Endodermal cell (in vitro differentiated cells): ENCODE measurements around the gene LAMA2. TPM values are rescaled to one million over a fixed set of nuclear protein-coding genes. Genes with fewer than 3 reads are reported as not detected.

ENCODE experiments used
- DNase-seq: peaks from one replicate; pipeline ENCODE4 v3.0.0-alpha.2; 2017
- H3K27ac ChIP-seq: 2 replicates; pipeline ENCODE4 v1.5.1; 2013; ENCODE audit warnings: mild to moderate bottlenecking, low read depth, low read length, moderate library complexity
- H3K27me3 ChIP-seq: 2 replicates; pipeline ENCODE4 v1.6.1; 2013; ENCODE audit warnings: mild to moderate bottlenecking, low read length, moderate library complexity; ENCODE audit not compliant: insufficient read depth, control insufficient read depth, poor library complexity, severe bottlenecking
- H3K36me3 ChIP-seq: 2 replicates; pipeline ENCODE4 v1.7.0; 2013; ENCODE audit warnings: mild to moderate bottlenecking, low read length, moderate library complexity; ENCODE audit not compliant: control insufficient read depth, insufficient read depth
- H3K4me1 ChIP-seq: one replicate; pipeline ENCODE4 v1.7.0; 2013; ENCODE audit warnings: low read length; ENCODE audit not compliant: control insufficient read depth, insufficient read depth
- H3K4me3 ChIP-seq: 2 replicates; pipeline ENCODE4 v1.5.1; 2013; ENCODE audit warnings: mild to moderate bottlenecking, low read length, moderate library complexity
- H3K9ac ChIP-seq: 2 replicates; pipeline ENCODE4 v1.6.1; 2013; ENCODE audit warnings: mild to moderate bottlenecking, low read length, moderate library complexity; ENCODE audit not compliant: poor library complexity, severe bottlenecking; ENCODE audit errors: extremely low read depth
- H3K9me3 ChIP-seq: 2 replicates; pipeline ENCODE4 v1.6.1; 2013; ENCODE audit warnings: mild to moderate bottlenecking, low read length, moderate library complexity; ENCODE audit not compliant: control insufficient read depth
- H3K27ac Mint-ChIP-seq: 2 replicates; pipeline ENCODE4 v1.8.0; 2020; ENCODE audit warnings: mixed read lengths
- H3K27me3 Mint-ChIP-seq: 2 replicates; pipeline ENCODE4 v1.8.0; 2021; ENCODE audit warnings: mild to moderate bottlenecking, mixed read lengths; ENCODE audit not compliant: insufficient read depth
- H3K36me3 Mint-ChIP-seq: 2 replicates; pipeline ENCODE4 v1.8.0; 2020; ENCODE audit warnings: low read depth, mixed read lengths
- H3K4me1 Mint-ChIP-seq: 2 replicates; pipeline ENCODE4 v1.8.0; 2020; ENCODE audit warnings: mixed read lengths
- H3K4me3 Mint-ChIP-seq: 2 replicates; pipeline ENCODE4 v1.8.0; 2020; ENCODE audit warnings: mild to moderate bottlenecking, moderate library complexity, mixed read lengths
- H3K9me3 Mint-ChIP-seq: 2 replicates; pipeline ENCODE4 v1.8.0; 2020; ENCODE audit warnings: mild to moderate bottlenecking, mixed read lengths
- CTCF ChIP-seq: fragments of 200-600 bp; sonication (generic); conservative IDR thresholded peaks from 2 replicates; pipeline ENCODE4 v1.5.0; 2021; ENCODE audit warnings: antibody characterized with exemption, mild to moderate bottlenecking
- WGBS, 2 experiments: methylation state at CpG; one replicate each; pipeline versions ENCODE4 v1.1.5 to v1.1.7; 2013; ENCODE audit warnings: missing lambda C conversion rate in 2 of 2, mixed read lengths in 1 of 2; ENCODE audit not compliant: insufficient coverage in 1 of 2, insufficient read length in 1 of 2; 5-methylcytosine and 5-hydroxymethylcytosine counted together
- total RNA-seq, 2 donors: library from RNA; stranded (reverse); fragmentation: NEBNext Ultra II Directional in 1 of 2; extraction: Animal tissue kit (Norgen Biotek cat#: 25700) in 1 of 2; gene quantifications; 2 replicates in 1 of 2; 3 replicates in 1 of 2; pipeline ENCODE4 v1.2.1, GENCODE V29; 2021

Gene LAMA2
- total RNA-seq, 2 donors from 2014 or later, result 2.3 to 4.1 TPM

GRCh38 chr6:129112591-129112990, 229.7 kb downstream of the LAMA2 start:
- H3K4me1 Mint-ChIP-seq, result no peaks in the 10 kb centered on the region
- no peaks in the 10 kb centered on the region for H3K36me3 Mint-ChIP-seq
- H3K9me3 Mint-ChIP-seq, result no peaks in the 10 kb centered on the region
- H3K9me3 ChIP-seq, result no peaks in the 10 kb centered on the region
- no peak for TF ChIP-seq CTCF
- H3K36me3 ChIP-seq, result no peaks in the 10 kb centered on the region
- H3K27ac Mint-ChIP-seq, result no peak overlapping the region
- H3K4me3 ChIP-seq, result no peak overlapping the region
- H3K4me1 ChIP-seq, result no peaks in the 10 kb centered on the region
- H3K9ac ChIP-seq, result no peak overlapping the region
- H3K27me3 Mint-ChIP-seq, result no peaks in the 10 kb centered on the region
- no peak overlapping the region for H3K27ac ChIP-seq
- H3K27me3 ChIP-seq, result no peaks in the 10 kb centered on the region
- H3K4me3 Mint-ChIP-seq, result no peak overlapping the region
- DNase-seq, result no peak

- Mint-ChIP-seq H3K4me3 (no peak overlapping the region), H3K27ac (no peak overlapping the region), H3K9me3 (no peaks in the 10 kb centered on the region), H3K27me3 (no peaks in the 10 kb centered on the region), H3K4me1 (no peaks in the 10 kb centered on the region), H3K36me3 (no peaks in the 10 kb centered on the region)
- no peaks in the 10 kb centered on the region for H3K4me1 ChIP-seq
- H3K9me3 ChIP-seq, result no peaks in the 10 kb centered on the region
- no peak for TF ChIP-seq CTCF
- H3K4me3 ChIP-seq, result no peak overlapping the region
- WGBS, 2 experiments, result 91% methylated on average over 1 of the region's 1 CpG; no CpG with 5 or more reads in 1 of the 2 experiments
- no peaks in the 10 kb centered on the region for H3K27me3 ChIP-seq
- H3K27ac ChIP-seq, result no peak overlapping the region
- no peak overlapping the region for H3K9ac ChIP-seq
- H3K36me3 ChIP-seq, result no peaks in the 10 kb centered on the region
- no peak for DNase-seq
Measured at GRCh38 chr6:129113637-129114036, 230.7 kb downstream of the LAMA2 start.

DNA sequence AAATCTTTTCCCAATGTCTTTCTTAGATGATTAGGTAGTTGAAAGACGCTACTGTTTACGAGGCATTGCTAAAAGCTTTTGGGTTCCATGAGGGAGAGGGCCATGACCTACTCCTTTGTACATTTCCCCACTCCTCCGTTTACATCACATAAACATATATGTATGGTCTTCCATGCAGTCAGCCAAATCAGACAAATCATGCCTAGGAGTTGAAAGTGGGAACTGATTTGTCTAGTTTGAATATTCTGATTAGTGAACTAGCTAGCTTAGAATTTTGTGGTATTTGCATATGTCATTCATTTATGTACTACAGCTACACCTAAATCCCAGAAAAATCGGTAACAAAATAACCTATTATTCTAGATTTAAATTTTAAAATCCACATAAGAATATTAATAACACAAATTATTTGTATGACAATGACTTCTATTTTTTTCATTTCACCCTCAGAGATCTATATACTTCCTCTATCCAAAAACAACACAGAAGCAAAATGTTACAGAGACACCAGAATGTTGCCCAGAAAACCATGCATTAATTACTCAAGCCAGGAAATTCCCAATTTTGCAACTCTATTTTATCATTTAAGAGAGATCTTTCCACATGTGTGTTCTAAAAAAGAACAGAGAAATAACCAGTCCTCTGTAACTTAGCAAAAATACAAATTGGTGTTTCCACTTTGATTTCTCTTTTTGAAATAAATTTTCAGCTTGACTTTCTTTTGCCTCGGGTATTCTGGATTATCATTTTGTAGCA, 231.9 kb downstream of the LAMA2 start:
- Mint-ChIP-seq H3K4me3 (no peak overlapping the region), H3K36me3 (no peaks in the 10 kb centered on the region)
- H3K27ac ChIP-seq, result no peak overlapping the region

More for the DNA sequence above, 231.9 kb downstream of the LAMA2 start:
- Mint-ChIP-seq H3K4me1 (no peaks in the 10 kb centered on the region), H3K27ac (no peak overlapping the region), H3K9me3 (no peaks in the 10 kb centered on the region), H3K27me3 (no peaks in the 10 kb centered on the region)
- WGBS, 2 experiments, result 94 to 100% methylated on average over 2 to 5 of the region's 5 CpGs
- H3K36me3 ChIP-seq, result no peaks in the 10 kb centered on the region
- H3K9ac ChIP-seq, result no peak overlapping the region
- no peak for DNase-seq
- no peak overlapping the region for H3K4me3 ChIP-seq
- no peaks in the 10 kb centered on the region for H3K27me3 ChIP-seq
- H3K9me3 ChIP-seq, result no peaks in the 10 kb centered on the region
- TF ChIP-seq CTCF, result no peak
- H3K4me1 ChIP-seq, result no peaks in the 10 kb centered on the region
